GM23248 (cell line): ENCODE measurements around the gene ENPP4. TPM values are rescaled to one million over a fixed set of nuclear protein-coding genes. Genes with fewer than 3 reads are reported as not detected.
"Not testable (repeated sequence)": the region's sequence is repeated elsewhere in the genome, so short reads cannot be mapped to it uniquely, and the experiment has no call there.

ENCODE experiments used
- DNase-seq: peaks from one replicate; pipeline ENCODE4 v3.0.0-alpha.2; 2015
- H2AFZ ChIP-seq: fragments of 200-600 bp; sonication (generic); 2 replicates; pipeline ENCODE4 v1.6.1; 2016; ENCODE audit warnings: antibody characterized with exemption
- H3F3A ChIP-seq: fragments of 200-600 bp; sonication (generic); 2 replicates; pipeline ENCODE4 v1.6.1; 2016; ENCODE audit warnings: mild to moderate bottlenecking, antibody characterized with exemption, mixed run types; ENCODE audit not compliant: insufficient read depth
- H3K27ac ChIP-seq: fragments of 200-600 bp; sonication (generic); 2 replicates; pipeline ENCODE4 v1.5.1; 2016; ENCODE audit warnings: mild to moderate bottlenecking
- H3K27me3 ChIP-seq: fragments of 200-600 bp; sonication (generic); replicated peaks from 2 replicates; pipeline ENCODE4 v1.6.1; 2016; ENCODE audit warnings: mild to moderate bottlenecking; ENCODE audit not compliant: insufficient read depth
- H3K36me3 ChIP-seq: fragments of 200-600 bp; sonication (generic); 2 replicates; pipeline ENCODE4 v1.6.1; 2016; ENCODE audit warnings: low read depth, mild to moderate bottlenecking
- H3K4me1 ChIP-seq: fragments of 200-600 bp; sonication (generic); 2 replicates; pipeline ENCODE4 v1.6.1; 2016; ENCODE audit warnings: mild to moderate bottlenecking; ENCODE audit not compliant: insufficient read depth
- H3K4me2 ChIP-seq: fragments of 200-600 bp; sonication (generic); one replicate; pipeline ENCODE4 v1.6.1; 2016; ENCODE audit warnings: mild to moderate bottlenecking; ENCODE audit not compliant: unreplicated experiment
- H3K4me3 ChIP-seq: fragments of 200-600 bp; sonication (generic); 2 replicates; pipeline ENCODE4 v1.5.1; 2016; ENCODE audit warnings: mild to moderate bottlenecking
- H3K79me2 ChIP-seq: fragments of 200-600 bp; sonication (generic); 2 replicates; pipeline ENCODE4 v1.6.1; 2016; ENCODE audit warnings: mild to moderate bottlenecking; ENCODE audit not compliant: insufficient read depth
- H3K9ac ChIP-seq: fragments of 200-600 bp; sonication (generic); 2 replicates; pipeline ENCODE4 v1.6.1; 2016; ENCODE audit warnings: mild to moderate bottlenecking
- H3K9me2 ChIP-seq: fragments of 200-600 bp; sonication (generic); 2 replicates; pipeline ENCODE4 v1.6.1; 2016; ENCODE audit warnings: mixed run types, mild to moderate bottlenecking, moderate library complexity; ENCODE audit not compliant: insufficient read depth
- H3K9me3 ChIP-seq: fragments of 200-600 bp; sonication (generic); one replicate; pipeline ENCODE4 v1.6.1; 2017; ENCODE audit warnings: low read depth
- H4K20me1 ChIP-seq: fragments of 200-600 bp; sonication (generic); 2 replicates; pipeline ENCODE4 v1.6.0; 2016; ENCODE audit not compliant: insufficient read depth
- EZH2 ChIP-seq: fragments of 200-600 bp; sonication (generic); IDR thresholded peaks from 2 replicates; pipeline ENCODE4 v1.6.1; 2018; ENCODE audit warnings: antibody characterized with exemption, mild to moderate bottlenecking; ENCODE audit not compliant: insufficient read depth, poor library complexity, severe bottlenecking
- EZH2phosphoT487 ChIP-seq: fragments of 200-600 bp; sonication (generic); IDR thresholded peaks from 2 replicates; pipeline ENCODE4 v1.6.1; 2018; ENCODE audit warnings: antibody characterized with exemption, moderate library complexity, mild to moderate bottlenecking, low read depth; ENCODE audit not compliant: insufficient read depth
- WGBS, 2 experiments: methylation state at CpG; one replicate each; pipeline ENCODE4 v1.1.6; 2015 to 2017; ENCODE audit warnings: low lambda C conversion rate in 2 of 2, low coverage in 1 of 2; ENCODE audit errors: missing lambda C conversion rate in 2 of 2; 5-methylcytosine and 5-hydroxymethylcytosine counted together
- in situ Hi-C: fragments of 300-500 bp; cut with MboI; formaldehyde crosslinking; loops from 2 replicates; pipeline ENCODE4 v1.15.0; 2020
- polyA plus RNA-seq: library from polyadenylated mRNA; unstranded; fragments of >200 nt; fragmentation: Nextera tagmentation; extraction: Ambion mirVana; gene quantifications from 2 replicates; pipeline ENCODE4 v1.2.1, GENCODE V29; 2016
- total RNA-seq: library from RNA; depleted of rRNA; stranded (reverse); fragments of >200 nt; shearing (Covaris generic); gene quantifications from 2 replicates; pipeline ENCODE4 v1.2.3, GENCODE V29; 2014

Gene ENPP4
- total and polyA plus RNA-seq, 2 experiments from 2014 or later = 1.1 to 1.9 TPM

- H3K27ac ChIP-seq = no peak overlapping the region
- H3K27me3 ChIP-seq = no peaks in the 10 kb centered on the region
- H3K4me3 ChIP-seq = no peak overlapping the region
- 50 to 79% methylated on average over 1 of the region's 1 CpG for WGBS, 2 experiments
- no peak overlapping the region for H3K9ac ChIP-seq
- H3K4me2 ChIP-seq = no peak overlapping the region
- H3K9me2 ChIP-seq = no peaks in the 10 kb centered on the region
- H3K4me1 ChIP-seq = no peaks in the 10 kb centered on the region
- no peaks in the 10 kb centered on the region for H3K36me3 ChIP-seq
- TF ChIP-seq EZH2 (no peak), EZH2phosphoT487 (no peak)
- no peaks in the 10 kb centered on the region for H3K9me3 ChIP-seq
- in situ Hi-C loops = no loop called here
- DNase-seq = no peak
- no peak overlapping the region for H2AFZ ChIP-seq
- H3F3A ChIP-seq = no peaks in the 10 kb centered on the region
- H4K20me1 ChIP-seq = no peaks in the 10 kb centered on the region
- no peaks in the 10 kb centered on the region for H3K79me2 ChIP-seq
Measured at GRCh38 chr6:46113370-46113769, 16.4 kb upstream of the ENPP4 start.

DNA sequence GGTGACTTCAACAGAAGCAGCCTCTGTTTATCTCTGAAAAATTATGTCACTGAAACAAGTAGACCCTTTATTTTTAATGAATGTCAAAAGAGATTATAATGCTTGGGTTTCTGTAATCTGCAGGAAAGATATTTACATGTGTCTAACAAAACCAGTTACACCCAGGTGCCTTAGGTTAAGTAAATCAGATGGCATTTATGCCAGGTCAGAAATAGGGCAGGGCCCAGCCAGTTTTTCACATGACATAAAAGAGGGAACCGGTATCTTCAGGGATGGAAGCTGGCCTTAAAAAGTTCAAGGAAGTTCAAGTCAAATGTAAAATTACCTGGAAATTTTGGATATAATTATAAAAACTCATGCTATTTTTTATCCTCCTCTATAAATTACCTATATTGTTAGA is 14.2 kb upstream of the ENPP4 start:
- Histone ChIP-seq H3K4me2 (no peak overlapping the region), H3K36me3 (no peaks in the 10 kb centered on the region), H3K79me2 (no peaks in the 10 kb centered on the region), H3K9ac (no peak overlapping the region), H3K27me3 (no peaks in the 10 kb centered on the region), H3K4me3 (no peak overlapping the region), H3K9me3 (no peaks in the 10 kb centered on the region), H4K20me1 (no peaks in the 10 kb centered on the region), H3K4me1 (no peaks in the 10 kb centered on the region), H3K27ac (no peak overlapping the region), H2AFZ (no peak overlapping the region), H3F3A (no peaks in the 10 kb centered on the region), H3K9me2 (no peaks in the 10 kb centered on the region)
- no peak for DNase-seq
- TF ChIP-seq EZH2 (no peak), EZH2phosphoT487 (no peak)
- WGBS, 2 experiments = 57 to 80% methylated on average over 1 of the region's 1 CpG
- in situ Hi-C loops = no loop called here

DNA sequence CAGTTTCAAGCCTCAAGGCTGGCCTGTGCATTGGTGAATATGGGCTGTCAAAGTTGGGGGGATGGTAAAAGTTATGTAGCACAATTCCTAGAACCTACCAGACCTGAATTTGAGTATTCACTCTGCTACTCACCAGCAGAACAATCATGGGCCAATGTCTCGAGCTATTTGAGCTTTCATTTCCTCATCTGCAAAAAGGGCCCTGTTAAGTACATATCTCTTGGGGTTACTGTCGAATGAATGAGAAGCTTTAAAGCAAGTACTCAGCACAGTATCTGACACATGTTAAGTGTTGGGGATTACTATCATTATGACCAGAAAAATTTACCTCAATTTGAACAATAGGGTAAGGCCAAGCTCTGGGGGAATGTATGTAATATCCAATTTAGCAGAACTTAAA is 13.5 kb upstream of the ENPP4 start:
- H3K9me3 ChIP-seq = no peaks in the 10 kb centered on the region
- no peaks in the 10 kb centered on the region for H4K20me1 ChIP-seq
- no peak overlapping the region for H2AFZ ChIP-seq
- no peaks in the 10 kb centered on the region for H3K27me3 ChIP-seq
- H3K4me1 ChIP-seq = no peaks in the 10 kb centered on the region
- H3K36me3 ChIP-seq = no peaks in the 10 kb centered on the region
- WGBS, 2 experiments = 29 to 39% methylated on average over 2 of the region's 2 CpGs
- no peaks in the 10 kb centered on the region for H3F3A ChIP-seq
- in situ Hi-C loops = no loop called here
- no peaks in the 10 kb centered on the region for H3K79me2 ChIP-seq
- no peak overlapping the region for H3K27ac ChIP-seq
- H3K4me3 ChIP-seq = no peak overlapping the region
- H3K9me2 ChIP-seq = no peaks in the 10 kb centered on the region
- H3K4me2 ChIP-seq = no peak overlapping the region
- no peak for DNase-seq
- TF ChIP-seq EZH2phosphoT487 (no peak), EZH2 (no peak)
- no peak overlapping the region for H3K9ac ChIP-seq

GRCh38 chr6:46118157-46118556 is 11.6 kb upstream of the ENPP4 start:
- TF ChIP-seq EZH2phosphoT487 (no peak), EZH2 (no peak)
- Histone ChIP-seq H2AFZ (no peak overlapping the region), H3K4me2 (no peak overlapping the region), H3K27ac (no peak overlapping the region), H3K79me2 (no peaks in the 10 kb centered on the region), H3F3A (no peaks in the 10 kb centered on the region), H3K27me3 (no peaks in the 10 kb centered on the region), H4K20me1 (no peaks in the 10 kb centered on the region), H3K36me3 (no peaks in the 10 kb centered on the region), H3K4me1 (no peaks in the 10 kb centered on the region), H3K9me3 (no peaks in the 10 kb centered on the region), H3K9me2 (no peaks in the 10 kb centered on the region), H3K9ac (no peak overlapping the region), H3K4me3 (no peak overlapping the region)
- in situ Hi-C loops = no loop called here
- 26 to 48% methylated on average over 1 of the region's 1 CpG for WGBS, 2 experiments
- DNase-seq = no peak

DNA sequence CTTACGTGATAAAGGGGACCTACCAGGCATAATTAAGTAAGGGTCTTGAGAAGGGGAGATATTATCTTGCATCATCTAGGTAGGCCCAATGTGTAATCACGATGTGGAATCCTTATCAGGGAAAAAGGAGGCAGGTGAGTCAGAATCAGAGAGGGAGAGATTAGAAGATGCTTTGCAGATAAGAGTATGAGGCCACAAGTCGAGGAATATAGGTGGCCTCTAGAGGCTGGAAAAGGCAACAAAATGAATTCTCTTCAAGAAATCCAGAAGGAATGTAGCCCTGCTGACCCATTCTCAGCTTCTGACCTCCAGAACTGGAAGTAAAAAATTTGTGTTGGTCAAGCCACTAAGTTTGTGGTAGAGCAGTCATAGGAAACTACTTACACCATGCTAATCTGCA is 11.0 kb upstream of the ENPP4 start:
- TF ChIP-seq EZH2phosphoT487 (no peak), EZH2 (no peak)
- DNase-seq = no peak

DNA sequence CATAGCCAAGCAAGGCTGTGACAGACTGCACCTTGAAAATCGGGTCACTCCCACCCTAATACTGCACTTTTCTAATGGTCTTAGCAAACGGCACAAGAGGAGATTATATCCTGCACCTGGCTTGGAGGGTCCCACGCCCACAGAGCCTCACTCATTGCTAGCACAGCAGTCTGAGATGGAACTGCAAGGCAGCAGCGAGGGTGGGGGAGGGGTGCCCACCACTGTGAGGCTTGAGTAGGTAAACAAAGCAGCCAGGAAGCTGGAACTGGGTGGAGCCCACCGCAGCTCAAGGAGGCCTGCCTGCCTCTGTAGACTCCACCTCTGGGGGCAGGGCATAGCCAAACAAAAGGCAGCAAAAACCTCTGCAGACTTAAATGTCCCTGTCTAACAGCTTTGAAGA is 10.1 kb upstream of the ENPP4 start:
- H3F3A ChIP-seq, H3K9ac ChIP-seq, H3K79me2 ChIP-seq, H3K27ac ChIP-seq, H3K9me3 ChIP-seq, H3K4me3 ChIP-seq, H3K36me3 ChIP-seq, H3K9me2 ChIP-seq, H2AFZ ChIP-seq, H3K27me3 ChIP-seq, H3K4me1 ChIP-seq, H4K20me1 ChIP-seq, H3K4me2 ChIP-seq, DNase-seq, in situ Hi-C loops: not testable (repeated sequence)
- 39 to 47% methylated on average over 5 of the region's 5 CpGs for WGBS, 2 experiments

More for the DNA sequence above, 11.0 kb upstream of the ENPP4 start:
- Histone ChIP-seq H3K27me3 (no peaks in the 10 kb centered on the region), H3K4me3 (no peak overlapping the region), H3K27ac (no peak overlapping the region), H3K79me2 (no peaks in the 10 kb centered on the region), H4K20me1 (no peaks in the 10 kb centered on the region), H3K4me1 (no peaks in the 10 kb centered on the region), H3K36me3 (no peaks in the 10 kb centered on the region), H3K4me2 (no peak overlapping the region), H2AFZ (no peak overlapping the region), H3F3A (no peaks in the 10 kb centered on the region), H3K9ac (no peak overlapping the region), H3K9me2 (no peaks in the 10 kb centered on the region), H3K9me3 (no peaks in the 10 kb centered on the region)
- in situ Hi-C loops = no loop called here
- WGBS, 2 experiments = 53 to 54% methylated on average over 3 of the region's 3 CpGs
